Measurements from ENCODE around the gene DOCK1. TPM values are rescaled to one million over a fixed set of nuclear protein-coding genes. Genes with fewer than 3 reads are reported as not detected.

DOCK1 gene
- polyA plus RNA-seq, 1 donor from 2014 or later = 2.7 TPM

DNA sequence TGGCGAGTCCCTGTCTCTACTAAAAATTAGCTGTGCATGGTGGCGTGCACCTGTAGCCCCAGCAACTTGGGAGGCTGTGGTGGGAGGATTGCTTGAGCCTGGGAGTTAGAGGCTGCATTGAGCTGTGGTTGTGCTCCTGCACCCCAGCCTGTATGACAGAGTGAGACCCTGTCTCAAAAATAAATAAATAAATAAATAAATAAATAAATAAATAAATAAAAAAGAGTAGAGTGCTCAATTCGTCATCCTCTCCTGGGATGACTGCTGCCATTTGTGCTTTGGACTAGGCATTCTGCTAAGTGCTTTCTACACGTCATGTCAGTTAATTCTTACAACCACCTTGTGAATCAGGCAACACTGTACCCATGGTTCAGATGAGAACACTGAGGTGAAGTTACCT is 130.6 kb downstream of the DOCK1 start:
- TF ChIP-seq EZH2 (IDR thresholded peaks at IDR 0.05; ENCODE audit: borderline replicate concordance, insufficient read depth, low read length, poor library complexity, severe bottlenecking) = no peak
- TF ChIP-seq, protein P1, sequence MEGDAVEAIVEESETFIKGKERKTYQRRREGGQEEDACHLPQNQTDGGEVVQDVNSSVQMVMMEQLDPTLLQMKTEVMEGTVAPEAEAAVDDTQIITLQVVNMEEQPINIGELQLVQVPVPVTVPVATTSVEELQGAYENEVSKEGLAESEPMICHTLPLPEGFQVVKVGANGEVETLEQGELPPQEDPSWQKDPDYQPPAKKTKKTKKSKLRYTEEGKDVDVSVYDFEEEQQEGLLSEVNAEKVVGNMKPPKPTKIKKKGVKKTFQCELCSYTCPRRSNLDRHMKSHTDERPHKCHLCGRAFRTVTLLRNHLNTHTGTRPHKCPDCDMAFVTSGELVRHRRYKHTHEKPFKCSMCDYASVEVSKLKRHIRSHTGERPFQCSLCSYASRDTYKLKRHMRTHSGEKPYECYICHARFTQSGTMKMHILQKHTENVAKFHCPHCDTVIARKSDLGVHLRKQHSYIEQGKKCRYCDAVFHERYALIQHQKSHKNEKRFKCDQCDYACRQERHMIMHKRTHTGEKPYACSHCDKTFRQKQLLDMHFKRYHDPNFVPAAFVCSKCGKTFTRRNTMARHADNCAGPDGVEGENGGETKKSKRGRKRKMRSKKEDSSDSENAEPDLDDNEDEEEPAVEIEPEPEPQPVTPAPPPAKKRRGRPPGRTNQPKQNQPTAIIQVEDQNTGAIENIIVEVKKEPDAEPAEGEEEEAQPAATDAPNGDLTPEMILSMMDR (IDR thresholded peaks at IDR 0.05; ENCODE audit: poor library complexity, severe bottlenecking) = no peak
- TF ChIP-seq, protein P2, sequence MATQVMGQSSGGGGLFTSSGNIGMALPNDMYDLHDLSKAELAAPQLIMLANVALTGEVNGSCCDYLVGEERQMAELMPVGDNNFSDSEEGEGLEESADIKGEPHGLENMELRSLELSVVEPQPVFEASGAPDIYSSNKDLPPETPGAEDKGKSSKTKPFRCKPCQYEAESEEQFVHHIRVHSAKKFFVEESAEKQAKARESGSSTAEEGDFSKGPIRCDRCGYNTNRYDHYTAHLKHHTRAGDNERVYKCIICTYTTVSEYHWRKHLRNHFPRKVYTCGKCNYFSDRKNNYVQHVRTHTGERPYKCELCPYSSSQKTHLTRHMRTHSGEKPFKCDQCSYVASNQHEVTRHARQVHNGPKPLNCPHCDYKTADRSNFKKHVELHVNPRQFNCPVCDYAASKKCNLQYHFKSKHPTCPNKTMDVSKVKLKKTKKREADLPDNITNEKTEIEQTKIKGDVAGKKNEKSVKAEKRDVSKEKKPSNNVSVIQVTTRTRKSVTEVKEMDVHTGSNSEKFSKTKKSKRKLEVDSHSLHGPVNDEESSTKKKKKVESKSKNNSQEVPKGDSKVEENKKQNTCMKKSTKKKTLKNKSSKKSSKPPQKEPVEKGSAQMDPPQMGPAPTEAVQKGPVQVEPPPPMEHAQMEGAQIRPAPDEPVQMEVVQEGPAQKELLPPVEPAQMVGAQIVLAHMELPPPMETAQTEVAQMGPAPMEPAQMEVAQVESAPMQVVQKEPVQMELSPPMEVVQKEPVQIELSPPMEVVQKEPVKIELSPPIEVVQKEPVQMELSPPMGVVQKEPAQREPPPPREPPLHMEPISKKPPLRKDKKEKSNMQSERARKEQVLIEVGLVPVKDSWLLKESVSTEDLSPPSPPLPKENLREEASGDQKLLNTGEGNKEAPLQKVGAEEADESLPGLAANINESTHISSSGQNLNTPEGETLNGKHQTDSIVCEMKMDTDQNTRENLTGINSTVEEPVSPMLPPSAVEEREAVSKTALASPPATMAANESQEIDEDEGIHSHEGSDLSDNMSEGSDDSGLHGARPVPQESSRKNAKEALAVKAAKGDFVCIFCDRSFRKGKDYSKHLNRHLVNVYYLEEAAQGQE (IDR thresholded peaks at IDR 0.05; ENCODE audit: borderline replicate concordance) = no peak
- no peak for TF ChIP-seq TAF1 (IDR thresholded peaks at IDR 0.05; ENCODE audit: low read depth)
- TF ChIP-seq EP300 (conservative IDR thresholded peaks at IDR 0.05; ENCODE audit: poor library complexity, severe bottlenecking) = no peak
- no peak for TF ChIP-seq POLR2AphosphoS5 (IDR thresholded peaks at IDR 0.05)
- no peak for TF ChIP-seq MXI1 (conservative IDR thresholded peaks at IDR 0.05; ENCODE audit: poor library complexity, severe bottlenecking)
- TF ChIP-seq SMC3 (conservative IDR thresholded peaks at IDR 0.05; ENCODE audit: poor library complexity) = no peak
- no peak for TF ChIP-seq RAD21 (conservative IDR thresholded peaks at IDR 0.05)
- Histone ChIP-seq H3K27me3 (ENCODE audit: insufficient read depth, low read depth, low read length) (no peaks in the 10 kb centered on the region), H3K9ac (ENCODE audit: low read length) (peak overlapping the region; percentile 36), H3F3A (ENCODE audit: insufficient read depth, low read length, poor library complexity, severe bottlenecking) (no peaks in the 10 kb centered on the region), H3K36me3 (ENCODE audit: insufficient read depth, low read length) (no peaks in the 10 kb centered on the region), H3K9me3 (ENCODE audit: low read length) (no peaks in the 10 kb centered on the region), H3K9me2 (ENCODE audit: insufficient read depth, low read length) (no peaks in the 10 kb centered on the region), H3K27ac (ENCODE audit: low read length) (peak overlapping the region; percentile 73), H4K20me1 (ENCODE audit: insufficient read depth) (no peaks in the 10 kb centered on the region), H2AFZ (ENCODE audit: low read depth, low read length) (no peak overlapping the region), H3K4me3 (ENCODE audit: low read length) (no peak overlapping the region), H3K4me2 (ENCODE audit: low read length) (no peak overlapping the region), H3K79me2 (replicated peaks; ENCODE audit: insufficient read depth, low read length) (no peaks in the 10 kb centered on the region)

DNA sequence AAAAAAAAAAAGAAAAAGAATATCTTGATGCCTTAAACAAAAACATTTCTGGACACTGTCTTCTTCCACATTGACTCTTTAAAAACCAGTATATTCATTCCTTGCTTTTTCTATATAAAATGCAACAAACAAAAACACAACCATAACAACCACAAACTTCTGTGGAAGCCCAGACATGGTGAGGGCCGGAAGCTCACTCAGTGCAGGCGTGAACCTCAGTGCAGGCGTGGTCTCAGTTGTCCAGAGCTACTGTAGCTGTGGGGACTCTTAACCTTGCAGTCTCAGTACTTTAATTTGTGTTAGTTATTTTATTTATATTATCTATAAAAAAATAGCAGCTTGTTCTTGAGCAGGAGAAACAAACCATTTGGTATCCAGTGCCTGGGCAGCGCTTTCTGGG is 131.8 kb downstream of the DOCK1 start:
- no peaks in the 10 kb centered on the region for H3K36me3 ChIP-seq (ENCODE audit: insufficient read depth, low read length)
- H4K20me1 ChIP-seq (ENCODE audit: insufficient read depth) = no peaks in the 10 kb centered on the region
- no peak overlapping the region for H3K9ac ChIP-seq (ENCODE audit: low read length)
- H3K27ac ChIP-seq (ENCODE audit: low read length) = no peak overlapping the region
- no peaks in the 10 kb centered on the region for H3K79me2 ChIP-seq (replicated peaks; ENCODE audit: insufficient read depth, low read length)
- H3K4me3 ChIP-seq (ENCODE audit: low read length) = no peak overlapping the region
- H3K9me3 ChIP-seq (ENCODE audit: low read length) = no peaks in the 10 kb centered on the region
- H3K27me3 ChIP-seq (ENCODE audit: insufficient read depth, low read depth, low read length) = no peaks in the 10 kb centered on the region
- H2AFZ ChIP-seq (ENCODE audit: low read depth, low read length) = no peak overlapping the region
- no peak overlapping the region for H3K4me2 ChIP-seq (ENCODE audit: low read length)
- H3F3A ChIP-seq (ENCODE audit: insufficient read depth, low read length, poor library complexity, severe bottlenecking) = no peaks in the 10 kb centered on the region
- TF ChIP-seq, protein P1 (IDR thresholded peaks at IDR 0.05; ENCODE audit: poor library complexity, severe bottlenecking) = no peak
- TF ChIP-seq TAF1 (IDR thresholded peaks at IDR 0.05; ENCODE audit: low read depth) = no peak
- TF ChIP-seq EZH2 (IDR thresholded peaks at IDR 0.05; ENCODE audit: borderline replicate concordance, insufficient read depth, low read length, poor library complexity, severe bottlenecking) = no peak
- H3K9me2 ChIP-seq (ENCODE audit: insufficient read depth, low read length) = no peaks in the 10 kb centered on the region

Measured in neural cell (in vitro differentiated cells).